GM23248 (cell line): Measurements from ENCODE around the gene LCE7A.

Source experiments
- EZH2 ChIP-seq: fragments of 200-600 bp; sonication (generic); IDR thresholded peaks from 2 replicates; pipeline ENCODE4 v1.6.1; 2018; ENCODE audit warnings: antibody characterized with exemption, mild to moderate bottlenecking; ENCODE audit not compliant: insufficient read depth, poor library complexity, severe bottlenecking
- EZH2phosphoT487 ChIP-seq: fragments of 200-600 bp; sonication (generic); IDR thresholded peaks from 2 replicates; pipeline ENCODE4 v1.6.1; 2018; ENCODE audit warnings: antibody characterized with exemption, moderate library complexity, mild to moderate bottlenecking, low read depth; ENCODE audit not compliant: insufficient read depth

- no peak for TF ChIP-seq EZH2
- no peak for TF ChIP-seq EZH2phosphoT487
These were observed 18.2 kb downstream of the LCE7A start, which contains the start of gene SMCP for GRCh38 chr1:152878042-152878441.
